ENCODE results near the gene KIRREL2. TPM values are rescaled to one million over a fixed set of nuclear protein-coding genes. Genes with fewer than 3 reads are reported as not detected.

KIRREL2 gene
- total and polyA plus RNA-seq, 9 of the 15 experiments (the other 6 are each of a cell fraction or from before 2014, with no cell fraction given): 0.01 to 0.12 (median 0.09) TPM; not detected in 4

DNA sequence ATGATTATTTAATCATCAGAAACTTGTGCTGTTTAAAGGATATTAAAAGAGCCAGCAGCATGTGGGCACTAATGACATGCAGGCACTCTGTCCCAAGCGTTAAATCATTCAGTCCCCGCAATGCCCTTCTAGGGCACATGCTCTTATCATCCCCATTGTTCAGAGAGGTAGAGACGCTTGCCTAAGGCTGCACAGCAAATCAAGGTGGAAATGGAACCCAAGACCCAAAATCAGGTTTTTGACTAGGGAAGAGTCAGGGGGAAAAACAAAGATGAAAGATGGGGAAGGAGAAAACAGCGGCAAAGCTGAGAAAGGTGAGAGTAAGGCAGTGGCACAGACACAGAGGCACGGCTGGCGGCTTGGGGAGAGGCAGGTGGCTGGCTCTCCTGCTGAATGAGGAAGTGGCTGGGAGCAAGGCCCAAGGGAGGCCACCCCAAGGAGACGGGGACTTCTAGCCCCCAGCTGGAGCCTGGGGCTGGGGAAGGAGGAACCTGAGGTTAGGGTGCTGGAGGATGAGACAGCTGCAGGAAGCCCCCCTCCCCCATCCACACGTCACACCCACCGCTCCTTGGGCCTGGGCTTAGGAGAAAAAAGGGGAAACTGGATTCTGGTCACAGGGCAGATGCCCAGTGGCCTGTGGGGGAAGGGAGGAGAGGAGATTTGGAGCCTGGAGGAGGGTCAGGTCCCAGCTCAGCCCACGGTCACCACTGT, 52.4 kb downstream of the KIRREL2 start (continued):
- TF ChIP-seq, protein P1, sequence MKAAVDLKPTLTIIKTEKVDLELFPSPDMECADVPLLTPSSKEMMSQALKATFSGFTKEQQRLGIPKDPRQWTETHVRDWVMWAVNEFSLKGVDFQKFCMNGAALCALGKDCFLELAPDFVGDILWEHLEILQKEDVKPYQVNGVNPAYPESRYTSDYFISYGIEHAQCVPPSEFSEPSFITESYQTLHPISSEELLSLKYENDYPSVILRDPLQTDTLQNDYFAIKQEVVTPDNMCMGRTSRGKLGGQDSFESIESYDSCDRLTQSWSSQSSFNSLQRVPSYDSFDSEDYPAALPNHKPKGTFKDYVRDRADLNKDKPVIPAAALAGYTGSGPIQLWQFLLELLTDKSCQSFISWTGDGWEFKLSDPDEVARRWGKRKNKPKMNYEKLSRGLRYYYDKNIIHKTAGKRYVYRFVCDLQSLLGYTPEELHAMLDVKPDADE (conservative IDR thresholded peaks at IDR 0.05; ENCODE audit: control insufficient read depth, low read depth, low read length): 0 out of 2 replicates have a peak, but pooled peaks have one; percentile 11
- TF ChIP-seq ZC3H4 (CRISPR knock-in tag; IDR thresholded peaks at IDR 0.05; ENCODE audit: borderline replicate concordance) (no peak), ZNF133 (CRISPR knock-in tag; IDR thresholded peaks at IDR 0.05) (no peak), RBM14 (IDR thresholded peaks at IDR 0.05; ENCODE audit: borderline replicate concordance, insufficient read depth, low read depth, low read length) (no peak), ZNF239 (CRISPR knock-in tag; IDR thresholded peaks at IDR 0.05) (no peak), EP300 (IDR thresholded peaks at IDR 0.05; ENCODE audit: low read length) (no peak; the same call in 1 of the 2 replicates), RFX7 (CRISPR knock-in tag; IDR thresholded peaks at IDR 0.05) (no peak), ZNF124 (CRISPR knock-in tag; IDR thresholded peaks at IDR 0.05) (no peak), MBD2 (IDR thresholded peaks at IDR 0.05; ENCODE audit: borderline replicate concordance, low read depth) (peak; percentile 31; the same call in 1 of the 2 replicates), STAT5A (IDR thresholded peaks at IDR 0.05; ENCODE audit: borderline replicate concordance, low read length) (no peak)
- TF ChIP-seq, protein P2, sequence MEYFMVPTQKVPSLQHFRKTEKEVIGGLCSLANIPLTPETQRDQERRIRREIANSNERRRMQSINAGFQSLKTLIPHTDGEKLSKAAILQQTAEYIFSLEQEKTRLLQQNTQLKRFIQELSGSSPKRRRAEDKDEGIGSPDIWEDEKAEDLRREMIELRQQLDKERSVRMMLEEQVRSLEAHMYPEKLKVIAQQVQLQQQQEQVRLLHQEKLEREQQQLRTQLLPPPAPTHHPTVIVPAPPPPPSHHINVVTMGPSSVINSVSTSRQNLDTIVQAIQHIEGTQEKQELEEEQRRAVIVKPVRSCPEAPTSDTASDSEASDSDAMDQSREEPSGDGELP (CRISPR knock-in tag; IDR thresholded peaks at IDR 0.05; ENCODE audit: borderline replicate concordance): peak; percentile 97
- TF ChIP-seq, protein P3, sequence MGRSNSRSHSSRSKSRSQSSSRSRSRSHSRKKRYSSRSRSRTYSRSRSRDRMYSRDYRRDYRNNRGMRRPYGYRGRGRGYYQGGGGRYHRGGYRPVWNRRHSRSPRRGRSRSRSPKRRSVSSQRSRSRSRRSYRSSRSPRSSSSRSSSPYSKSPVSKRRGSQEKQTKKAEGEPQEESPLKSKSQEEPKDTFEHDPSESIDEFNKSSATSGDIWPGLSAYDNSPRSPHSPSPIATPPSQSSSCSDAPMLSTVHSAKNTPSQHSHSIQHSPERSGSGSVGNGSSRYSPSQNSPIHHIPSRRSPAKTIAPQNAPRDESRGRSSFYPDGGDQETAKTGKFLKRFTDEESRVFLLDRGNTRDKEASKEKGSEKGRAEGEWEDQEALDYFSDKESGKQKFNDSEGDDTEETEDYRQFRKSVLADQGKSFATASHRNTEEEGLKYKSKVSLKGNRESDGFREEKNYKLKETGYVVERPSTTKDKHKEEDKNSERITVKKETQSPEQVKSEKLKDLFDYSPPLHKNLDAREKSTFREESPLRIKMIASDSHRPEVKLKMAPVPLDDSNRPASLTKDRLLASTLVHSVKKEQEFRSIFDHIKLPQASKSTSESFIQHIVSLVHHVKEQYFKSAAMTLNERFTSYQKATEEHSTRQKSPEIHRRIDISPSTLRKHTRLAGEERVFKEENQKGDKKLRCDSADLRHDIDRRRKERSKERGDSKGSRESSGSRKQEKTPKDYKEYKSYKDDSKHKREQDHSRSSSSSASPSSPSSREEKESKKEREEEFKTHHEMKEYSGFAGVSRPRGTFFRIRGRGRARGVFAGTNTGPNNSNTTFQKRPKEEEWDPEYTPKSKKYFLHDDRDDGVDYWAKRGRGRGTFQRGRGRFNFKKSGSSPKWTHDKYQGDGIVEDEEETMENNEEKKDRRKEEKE (IDR thresholded peaks at IDR 0.05; ENCODE audit: borderline replicate concordance in 1 of 2, control insufficient read depth in 1 of 2, low read depth in 2 of 2, low read length in 1 of 2): no peak
- TF ChIP-seq, protein P4, sequence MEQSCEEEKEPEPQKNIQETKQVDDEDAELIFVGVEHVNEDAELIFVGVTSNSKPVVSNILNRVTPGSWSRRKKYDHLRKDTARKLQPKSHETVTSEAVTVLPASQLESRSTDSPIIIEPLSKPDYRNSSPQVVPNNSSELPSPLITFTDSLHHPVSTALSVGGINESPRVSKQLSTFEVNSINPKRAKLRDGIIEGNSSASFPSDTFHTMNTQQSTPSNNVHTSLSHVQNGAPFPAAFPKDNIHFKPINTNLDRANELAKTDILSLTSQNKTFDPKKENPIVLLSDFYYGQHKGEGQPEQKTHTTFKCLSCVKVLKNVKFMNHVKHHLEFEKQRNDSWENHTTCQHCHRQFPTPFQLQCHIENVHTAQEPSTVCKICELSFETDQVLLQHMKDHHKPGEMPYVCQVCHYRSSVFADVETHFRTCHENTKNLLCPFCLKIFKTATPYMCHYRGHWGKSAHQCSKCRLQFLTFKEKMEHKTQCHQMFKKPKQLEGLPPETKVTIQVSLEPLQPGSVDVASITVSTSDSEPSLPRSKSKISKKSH (CRISPR knock-in tag; IDR thresholded peaks at IDR 0.05): no peak
- TF ChIP-seq, protein P5, sequence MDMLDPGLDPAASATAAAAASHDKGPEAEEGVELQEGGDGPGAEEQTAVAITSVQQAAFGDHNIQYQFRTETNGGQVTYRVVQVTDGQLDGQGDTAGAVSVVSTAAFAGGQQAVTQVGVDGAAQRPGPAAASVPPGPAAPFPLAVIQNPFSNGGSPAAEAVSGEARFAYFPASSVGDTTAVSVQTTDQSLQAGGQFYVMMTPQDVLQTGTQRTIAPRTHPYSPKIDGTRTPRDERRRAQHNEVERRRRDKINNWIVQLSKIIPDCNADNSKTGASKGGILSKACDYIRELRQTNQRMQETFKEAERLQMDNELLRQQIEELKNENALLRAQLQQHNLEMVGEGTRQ (CRISPR knock-in tag; IDR thresholded peaks at IDR 0.05): no peak
- TF ChIP-seq, protein P6, sequence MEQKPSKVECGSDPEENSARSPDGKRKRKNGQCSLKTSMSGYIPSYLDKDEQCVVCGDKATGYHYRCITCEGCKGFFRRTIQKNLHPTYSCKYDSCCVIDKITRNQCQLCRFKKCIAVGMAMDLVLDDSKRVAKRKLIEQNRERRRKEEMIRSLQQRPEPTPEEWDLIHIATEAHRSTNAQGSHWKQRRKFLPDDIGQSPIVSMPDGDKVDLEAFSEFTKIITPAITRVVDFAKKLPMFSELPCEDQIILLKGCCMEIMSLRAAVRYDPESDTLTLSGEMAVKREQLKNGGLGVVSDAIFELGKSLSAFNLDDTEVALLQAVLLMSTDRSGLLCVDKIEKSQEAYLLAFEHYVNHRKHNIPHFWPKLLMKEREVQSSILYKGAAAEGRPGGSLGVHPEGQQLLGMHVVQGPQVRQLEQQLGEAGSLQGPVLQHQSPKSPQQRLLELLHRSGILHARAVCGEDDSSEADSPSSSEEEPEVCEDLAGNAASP (IDR thresholded peaks at IDR 0.05): no peak
- TF ChIP-seq, protein P7, sequence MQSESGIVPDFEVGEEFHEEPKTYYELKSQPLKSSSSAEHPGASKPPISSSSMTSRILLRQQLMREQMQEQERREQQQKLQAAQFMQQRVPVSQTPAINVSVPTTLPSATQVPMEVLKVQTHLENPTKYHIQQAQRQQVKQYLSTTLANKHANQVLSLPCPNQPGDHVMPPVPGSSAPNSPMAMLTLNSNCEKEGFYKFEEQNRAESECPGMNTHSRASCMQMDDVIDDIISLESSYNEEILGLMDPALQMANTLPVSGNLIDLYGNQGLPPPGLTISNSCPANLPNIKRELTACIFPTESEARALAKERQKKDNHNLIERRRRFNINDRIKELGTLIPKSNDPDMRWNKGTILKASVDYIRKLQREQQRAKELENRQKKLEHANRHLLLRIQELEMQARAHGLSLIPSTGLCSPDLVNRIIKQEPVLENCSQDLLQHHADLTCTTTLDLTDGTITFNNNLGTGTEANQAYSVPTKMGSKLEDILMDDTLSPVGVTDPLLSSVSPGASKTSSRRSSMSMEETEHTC (IDR thresholded peaks at IDR 0.05): no peak
